Measurements from ENCODE around the gene GFPT1.

GFPT1 gene

GRCh38 chr2:69292256-69292655 is 94.8 kb downstream of the GFPT1 start:
- no peak for DNase-seq

GRCh38 chr2:69291721-69292120 is 95.3 kb downstream of the GFPT1 start:
- no peak for DNase-seq

GRCh38 chr2:69291004-69291650 is 95.9 kb downstream of the GFPT1 start:
- DNase-seq, result no peak

- no peak for DNase-seq
These were observed 98.6 kb downstream of the GFPT1 start for GRCh38 chr2:69288429-69288828.

GRCh38 chr2:69287544-69287943 is 99.5 kb downstream of the GFPT1 start:
- DNase-seq, result no peak

GRCh38 chr2:69285379-69285894 is 101.6 kb downstream of the GFPT1 start:
- no peak for DNase-seq

- DNase-seq, result no peak
These were observed 106.1 kb downstream of the GFPT1 start for GRCh38 chr2:69280796-69281412.

- DNase-seq, result no peak
These were observed 106.9 kb downstream of the GFPT1 start for GRCh38 chr2:69279931-69280681.

GRCh38 chr2:69279211-69279610 is 107.8 kb downstream of the GFPT1 start:
- DNase-seq, result no peak

GRCh38 chr2:69278366-69278765 is 108.7 kb downstream of the GFPT1 start:
- DNase-seq, result no peak

GRCh38 chr2:69275490-69275889 is 111.5 kb downstream of the GFPT1 start:
- DNase-seq, result no peak

- DNase-seq, result no peak
These were observed 114.1 kb downstream of the GFPT1 start for GRCh38 chr2:69272803-69273471.

- no peak for DNase-seq
These were observed 115.2 kb downstream of the GFPT1 start for GRCh38 chr2:69271831-69272257.
